Limb (tissue), 2 donors: ENCODE data around the gene TMEM45A.
"Not testable (repeated sequence)": the region's sequence is repeated elsewhere in the genome, so short reads cannot be mapped to it uniquely, and the experiment has no call there.

Experiments used
- DNase-seq, 2 donors: peaks; one replicate each; pipeline ENCODE4 v3.0.0-alpha.2; 2016; ENCODE audit errors: extremely low spot score in 2 of 2

The TMEM45A gene

GRCh38 chr3:100533176-100533575, 40.8 kb downstream of the TMEM45A start:
- DNase-seq = peak in 1 of 2 donors; percentile 3

GRCh38 chr3:100535610-100535943, 43.2 kb downstream of the TMEM45A start:
- DNase-seq = no peak

GRCh38 chr3:100536093-100536492, 43.7 kb downstream of the TMEM45A start:
- no peak for DNase-seq

GRCh38 chr3:100537646-100538338, 45.4 kb downstream of the TMEM45A start:
- no peak for DNase-seq

- DNase-seq = no peak
These were observed 45.9 kb downstream of the TMEM45A start for GRCh38 chr3:100538339-100538706.

- DNase-seq = no peak
These were observed 48.4 kb downstream of the TMEM45A start for GRCh38 chr3:100540791-100541334.

GRCh38 chr3:100541428-100541827, 49.0 kb downstream of the TMEM45A start:
- DNase-seq = not testable (repeated sequence)

GRCh38 chr3:100545371-100545770, 53.0 kb downstream of the TMEM45A start:
- DNase-seq = no peak

GRCh38 chr3:100546020-100546744, 53.8 kb downstream of the TMEM45A start:
- no peak for DNase-seq

GRCh38 chr3:100548053-100548452, 55.6 kb downstream of the TMEM45A start:
- DNase-seq = no peak

- no peak for DNase-seq
These were observed 61.4 kb downstream of the TMEM45A start for GRCh38 chr3:100553618-100554372.

- no peak for DNase-seq
These were observed 61.9 kb downstream of the TMEM45A start for GRCh38 chr3:100554373-100554676.

- no peak for DNase-seq
These were observed 64.4 kb downstream of the TMEM45A start for GRCh38 chr3:100556673-100557310.

- DNase-seq = no peak
These were observed 65.8 kb downstream of the TMEM45A start for GRCh38 chr3:100558233-100558632.

GRCh38 chr3:100560426-100560825, 68.0 kb downstream of the TMEM45A start:
- DNase-seq = no peak

- DNase-seq = no peak
These were observed 69.2 kb downstream of the TMEM45A start for GRCh38 chr3:100561459-100562158.

- DNase-seq = no peak
These were observed 69.9 kb downstream of the TMEM45A start for GRCh38 chr3:100562224-100562857.

- DNase-seq = no peak
These were observed 70.8 kb downstream of the TMEM45A start for GRCh38 chr3:100563228-100563627.

- DNase-seq = no peak
These were observed 71.3 kb downstream of the TMEM45A start for GRCh38 chr3:100563652-100564211.

GRCh38 chr3:100570811-100571210, 78.4 kb downstream of the TMEM45A start:
- no peak for DNase-seq
